ENCODE measurements around the gene BARHL1.

DNA sequence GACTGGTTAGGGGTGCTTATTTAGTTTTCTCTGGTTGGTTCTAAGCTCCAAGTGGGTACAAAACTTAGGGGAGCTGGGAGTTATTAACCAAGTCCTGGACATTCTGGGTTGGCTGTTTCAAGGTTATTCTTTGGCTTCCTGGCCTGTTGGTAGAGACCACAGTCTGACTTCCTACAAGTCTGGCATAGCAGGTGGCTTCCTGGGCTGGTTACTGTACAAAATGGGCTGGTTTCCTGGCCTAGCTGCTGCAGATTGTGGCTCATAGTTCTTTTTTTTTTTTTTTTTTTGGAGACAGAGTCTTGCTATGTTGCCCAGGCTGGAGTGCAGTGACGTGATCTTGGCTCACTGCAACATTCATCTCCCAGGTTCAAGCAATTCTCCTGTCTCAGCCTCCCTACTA lies 46.3 kb upstream of the BARHL1 start:
- TF ChIP-seq, protein P1, sequence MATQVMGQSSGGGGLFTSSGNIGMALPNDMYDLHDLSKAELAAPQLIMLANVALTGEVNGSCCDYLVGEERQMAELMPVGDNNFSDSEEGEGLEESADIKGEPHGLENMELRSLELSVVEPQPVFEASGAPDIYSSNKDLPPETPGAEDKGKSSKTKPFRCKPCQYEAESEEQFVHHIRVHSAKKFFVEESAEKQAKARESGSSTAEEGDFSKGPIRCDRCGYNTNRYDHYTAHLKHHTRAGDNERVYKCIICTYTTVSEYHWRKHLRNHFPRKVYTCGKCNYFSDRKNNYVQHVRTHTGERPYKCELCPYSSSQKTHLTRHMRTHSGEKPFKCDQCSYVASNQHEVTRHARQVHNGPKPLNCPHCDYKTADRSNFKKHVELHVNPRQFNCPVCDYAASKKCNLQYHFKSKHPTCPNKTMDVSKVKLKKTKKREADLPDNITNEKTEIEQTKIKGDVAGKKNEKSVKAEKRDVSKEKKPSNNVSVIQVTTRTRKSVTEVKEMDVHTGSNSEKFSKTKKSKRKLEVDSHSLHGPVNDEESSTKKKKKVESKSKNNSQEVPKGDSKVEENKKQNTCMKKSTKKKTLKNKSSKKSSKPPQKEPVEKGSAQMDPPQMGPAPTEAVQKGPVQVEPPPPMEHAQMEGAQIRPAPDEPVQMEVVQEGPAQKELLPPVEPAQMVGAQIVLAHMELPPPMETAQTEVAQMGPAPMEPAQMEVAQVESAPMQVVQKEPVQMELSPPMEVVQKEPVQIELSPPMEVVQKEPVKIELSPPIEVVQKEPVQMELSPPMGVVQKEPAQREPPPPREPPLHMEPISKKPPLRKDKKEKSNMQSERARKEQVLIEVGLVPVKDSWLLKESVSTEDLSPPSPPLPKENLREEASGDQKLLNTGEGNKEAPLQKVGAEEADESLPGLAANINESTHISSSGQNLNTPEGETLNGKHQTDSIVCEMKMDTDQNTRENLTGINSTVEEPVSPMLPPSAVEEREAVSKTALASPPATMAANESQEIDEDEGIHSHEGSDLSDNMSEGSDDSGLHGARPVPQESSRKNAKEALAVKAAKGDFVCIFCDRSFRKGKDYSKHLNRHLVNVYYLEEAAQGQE (IDR thresholded peaks at IDR 0.05; ENCODE audit: low read depth), result no peak
- TF ChIP-seq SIN3A (IDR thresholded peaks at IDR 0.05; ENCODE audit: low read depth) (no peak), EZH2phosphoT487 (IDR thresholded peaks at IDR 0.05; ENCODE audit: borderline replicate concordance) (no peak), EZH2 (IDR thresholded peaks at IDR 0.05) (no peak)

Data from HCT116 (cell line).